Muscle of leg (tissue), 11 donors: ENCODE results near the gene FRMD8. TPM values are rescaled to one million over a fixed set of nuclear protein-coding genes. Genes with fewer than 3 reads are reported as not detected.

Source experiments
- DNase-seq: peaks from one replicate; pipeline ENCODE4 v3.0.0; 2013
- H3K27ac ChIP-seq: one replicate; pipeline ENCODE4 v1.5.1; 2013; ENCODE audit warnings: mild to moderate bottlenecking, low read length, control low read depth
- H3K27me3 ChIP-seq: one replicate; pipeline ENCODE4 v1.6.1; 2013; ENCODE audit warnings: low read length; ENCODE audit not compliant: control insufficient read depth, insufficient read depth
- H3K36me3 ChIP-seq: one replicate; pipeline ENCODE4 v1.6.1; 2013; ENCODE audit warnings: low read length; ENCODE audit not compliant: control insufficient read depth, insufficient read depth
- H3K4me1 ChIP-seq: one replicate; pipeline ENCODE4 v1.6.1; 2013; ENCODE audit warnings: low read length; ENCODE audit not compliant: control insufficient read depth, insufficient read depth
- H3K4me3 ChIP-seq: one replicate; pipeline ENCODE4 v1.5.1; 2013; ENCODE audit warnings: low read length, control low read depth
- H3K9me3 ChIP-seq: replicated peaks from 2 replicates; pipeline ENCODE4 v1.6.1; 2013; ENCODE audit warnings: low read depth, low read length; ENCODE audit not compliant: control insufficient read depth
- WGBS: methylation state at CpG from one replicate; pipeline ENCODE4 v1.1.5; 2013; ENCODE audit warnings: missing lambda C conversion rate; ENCODE audit not compliant: insufficient coverage; 5-methylcytosine and 5-hydroxymethylcytosine counted together
- polyA plus RNA-seq, 8 donors: library from polyadenylated mRNA; unstranded; fragments of 120-200 nt; gene quantifications; one replicate each; pipeline versions ENCODE4 v1.2.1 to v1.2.3, GENCODE V29; 2013; ENCODE audit warnings: inconsistent platforms in 1 of 8, low replicate concordance in 1 of 8; ENCODE audit not compliant: insufficient read length in 8 of 8, insufficient read depth in 1 of 8
- total RNA-seq: library from RNA; stranded (reverse); fragments of 120-200 nt; gene quantifications from one replicate; pipeline ENCODE4 v1.2.4, GENCODE V29; 2013

FRMD8 gene
- total and polyA plus RNA-seq, 9 donors, result 8.2 to 12.4 (median 10.1) TPM

DNA sequence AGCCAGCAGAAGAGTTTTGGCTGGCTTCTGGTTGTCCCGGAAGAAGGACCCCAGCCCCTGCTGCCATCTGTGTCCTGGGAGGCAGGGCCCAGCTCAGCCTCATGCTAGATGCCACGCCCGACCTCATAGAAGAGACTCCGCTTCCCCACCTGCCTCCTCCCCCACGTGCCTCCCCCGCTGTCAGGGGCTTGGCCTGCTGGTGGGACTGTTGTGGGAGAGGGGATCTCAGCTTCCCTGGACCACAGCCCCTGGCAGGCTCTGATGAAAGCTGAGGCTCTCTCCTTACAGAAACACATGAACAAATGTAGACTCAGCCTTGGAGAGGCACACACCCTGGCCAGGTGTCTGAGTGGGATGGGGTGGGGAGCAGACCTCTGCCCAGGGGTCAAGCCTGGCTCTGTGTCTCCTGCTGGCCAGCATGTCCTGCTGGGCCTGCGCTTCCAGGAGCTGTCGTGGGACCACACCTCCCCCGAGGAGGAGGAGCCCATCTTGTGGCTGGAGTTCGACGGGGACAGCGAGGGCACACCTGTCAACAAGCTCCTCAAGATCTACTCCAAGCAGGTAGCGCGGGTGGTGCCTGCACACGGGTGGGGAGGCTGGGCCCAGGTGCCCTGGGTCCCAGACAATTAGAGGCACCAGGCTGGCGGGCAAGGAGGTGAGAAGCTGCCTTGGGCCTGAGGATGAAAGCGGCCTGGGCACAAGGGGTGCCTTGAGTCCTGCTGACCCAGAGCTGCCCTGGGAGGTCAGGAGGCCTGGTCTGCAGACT, 14.1 kb downstream of the FRMD8 start:
- 88% methylated on average over 7 of the region's 17 CpGs for WGBS
- Histone ChIP-seq H3K27me3 (no peaks in the 10 kb centered on the region), H3K4me1 (peaks cover 14% of the 10 kb centered on the region), H3K9me3 (no peaks in the 10 kb centered on the region), H3K27ac (no peak overlapping the region), H3K4me3 (no peak overlapping the region), H3K36me3 (peaks cover 58% of the 10 kb centered on the region)
- DNase-seq, result no peak

DNA sequence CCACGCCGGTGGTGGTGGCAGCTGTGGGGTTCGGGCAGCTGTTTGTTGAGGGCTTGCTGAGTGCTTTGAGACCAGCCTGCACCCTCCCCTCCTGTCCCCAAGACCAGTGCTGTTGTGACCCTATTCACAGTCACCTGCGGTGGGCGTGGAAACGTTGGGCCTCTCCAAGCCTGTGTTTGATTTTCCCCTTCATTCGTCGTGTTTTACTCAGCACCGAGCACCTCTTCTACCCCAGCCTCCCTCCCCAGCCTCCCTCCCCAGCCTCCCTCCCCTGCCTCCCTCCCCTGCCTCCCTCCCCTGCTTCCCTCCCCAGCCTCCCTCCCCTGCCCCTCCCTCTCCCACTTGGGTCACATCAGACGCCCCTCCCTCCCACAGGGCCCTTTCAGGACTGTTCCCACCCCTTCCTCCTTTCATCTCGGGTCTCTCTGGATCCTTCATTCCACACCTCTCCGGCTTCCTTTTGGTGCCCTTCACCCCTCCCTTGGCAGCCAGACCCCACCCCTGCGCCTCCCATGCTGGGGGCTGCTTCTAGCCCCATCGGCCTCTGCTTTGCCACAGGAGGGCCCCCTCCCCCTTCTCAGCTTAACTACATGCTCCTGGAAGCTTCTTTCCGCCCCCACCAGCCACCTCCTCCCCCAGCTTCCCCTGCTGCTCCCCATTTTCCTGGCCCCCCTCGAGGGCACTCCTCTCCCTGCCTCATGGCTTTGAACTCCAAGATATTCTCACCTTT, 14.8 kb downstream of the FRMD8 start:
- Histone ChIP-seq H3K9me3 (no peaks in the 10 kb centered on the region), H3K4me1 (peaks cover 14% of the 10 kb centered on the region), H3K36me3 (peaks cover 57% of the 10 kb centered on the region), H3K27me3 (no peaks in the 10 kb centered on the region), H3K4me3 (no peak overlapping the region), H3K27ac (no peak overlapping the region)
- no peak for DNase-seq
- WGBS, result 62% methylated on average over 14 of the region's 16 CpGs

DNA sequence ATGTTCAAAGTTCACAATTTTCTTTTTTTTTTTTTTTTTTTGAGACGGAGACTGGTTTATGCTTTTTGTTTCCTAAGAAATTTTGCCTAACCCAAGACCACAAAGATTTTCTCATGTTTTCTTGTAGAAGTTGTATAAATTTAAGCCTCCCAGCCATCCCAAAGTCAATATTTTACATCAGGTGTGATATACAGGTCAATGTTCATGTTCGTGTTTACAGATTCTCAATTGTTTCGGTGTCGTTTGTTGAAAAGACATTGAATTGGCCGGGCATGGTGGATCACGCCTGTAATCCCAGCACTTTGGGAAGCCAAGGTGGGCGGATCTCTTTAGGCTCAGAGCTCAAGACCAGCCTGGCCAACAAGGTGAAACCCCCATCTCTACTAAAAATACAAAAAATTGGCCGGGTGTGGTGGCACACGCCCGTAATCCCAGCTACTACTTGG, 15.4 kb downstream of the FRMD8 start:
- 91% methylated on average over 4 of the region's 10 CpGs for WGBS
- no peak overlapping the region for H3K4me3 ChIP-seq
- H3K36me3 ChIP-seq, result peaks cover 55% of the 10 kb centered on the region
- DNase-seq, result no peak
- no peak overlapping the region for H3K27ac ChIP-seq
- peaks cover 14% of the 10 kb centered on the region for H3K4me1 ChIP-seq
- H3K9me3 ChIP-seq, result no peaks in the 10 kb centered on the region
- no peaks in the 10 kb centered on the region for H3K27me3 ChIP-seq

DNA sequence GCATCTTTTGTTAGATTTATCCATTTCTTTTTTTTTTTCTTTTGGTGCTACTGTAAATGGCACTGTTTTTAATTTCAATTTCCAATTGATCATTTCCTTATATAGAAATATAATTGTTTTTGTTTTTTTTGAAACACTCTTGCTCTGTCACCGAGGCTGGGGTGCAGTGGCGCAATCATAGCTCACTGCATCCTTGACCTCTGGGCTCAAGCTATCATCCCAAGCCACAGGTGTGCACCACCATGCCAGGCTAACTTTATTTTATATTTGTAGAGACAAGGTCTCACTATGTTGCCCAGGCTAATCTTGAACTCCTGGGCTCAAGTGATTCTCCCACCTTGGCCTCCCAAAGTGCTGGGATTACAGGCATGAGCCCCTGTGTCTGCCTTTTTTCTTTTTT, 16.4 kb downstream of the FRMD8 start:
- H3K4me1 ChIP-seq, result peaks cover 14% of the 10 kb centered on the region
- no peak overlapping the region for H3K27ac ChIP-seq
- H3K36me3 ChIP-seq, result peaks cover 52% of the 10 kb centered on the region
- H3K4me3 ChIP-seq, result no peak overlapping the region
- H3K27me3 ChIP-seq, result no peaks in the 10 kb centered on the region
- DNase-seq, result no peak
- H3K9me3 ChIP-seq, result no peaks in the 10 kb centered on the region
- no CpG with 5 or more reads among the region's 2 CpGs for WGBS

DNA sequence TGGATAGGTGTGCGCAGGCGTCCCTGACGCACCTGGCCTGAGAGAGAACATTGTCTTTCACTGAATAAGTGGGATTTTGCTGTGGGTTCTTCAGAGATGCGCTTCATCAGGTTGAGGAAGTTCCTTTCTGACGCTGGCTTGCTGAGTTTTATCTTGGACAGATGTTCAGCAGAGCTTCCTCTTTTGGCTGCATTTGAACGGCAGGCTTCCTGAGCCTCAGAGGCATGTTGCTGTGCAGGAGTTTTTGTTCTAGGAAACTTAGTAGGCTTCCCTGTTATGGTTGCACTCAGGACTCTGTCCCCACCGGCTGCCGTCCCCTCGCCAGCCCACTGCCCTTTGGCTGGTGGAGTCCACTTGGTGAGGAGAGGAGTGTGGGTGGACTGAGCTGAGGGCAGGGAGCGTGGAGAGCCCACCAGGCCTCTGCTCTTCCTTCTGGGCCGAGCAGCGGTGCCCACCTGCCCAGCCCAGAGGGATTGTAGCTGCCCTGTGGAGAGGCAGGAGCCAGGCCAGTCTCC, 17.2 kb downstream of the FRMD8 start:
- Histone ChIP-seq H3K36me3 (peaks cover 49% of the 10 kb centered on the region), H3K4me3 (no peak overlapping the region), H3K27me3 (no peaks in the 10 kb centered on the region), H3K9me3 (no peaks in the 10 kb centered on the region), H3K27ac (peak overlapping the region; percentile 67), H3K4me1 (peaks cover 14% of the 10 kb centered on the region)
- DNase-seq, result peak; percentile 79
- WGBS, result 76% methylated on average over 7 of the region's 12 CpGs

DNA sequence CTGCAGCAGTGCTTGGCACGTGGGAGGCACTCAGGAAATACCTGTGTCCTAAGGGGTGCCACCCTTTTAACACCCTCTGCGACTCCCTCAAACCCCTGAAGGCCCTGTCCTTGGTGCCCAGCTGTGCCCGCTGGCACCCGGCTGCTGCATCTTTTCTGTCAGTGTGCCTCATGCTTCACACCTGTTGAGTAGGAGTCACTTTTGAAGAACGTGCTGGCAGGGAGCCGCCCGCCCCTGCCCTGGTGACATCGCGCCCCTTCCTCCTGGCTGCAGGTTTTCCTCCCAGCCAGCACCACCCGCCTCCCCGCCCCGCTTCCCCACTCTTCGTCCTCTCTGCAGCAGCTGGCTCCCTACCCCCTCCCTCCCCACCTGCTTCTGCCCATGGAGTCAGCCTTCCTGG, 17.8 kb downstream of the FRMD8 start:
- no peaks in the 10 kb centered on the region for H3K9me3 ChIP-seq
- 86% methylated on average over 9 of the region's 13 CpGs for WGBS

DNA sequence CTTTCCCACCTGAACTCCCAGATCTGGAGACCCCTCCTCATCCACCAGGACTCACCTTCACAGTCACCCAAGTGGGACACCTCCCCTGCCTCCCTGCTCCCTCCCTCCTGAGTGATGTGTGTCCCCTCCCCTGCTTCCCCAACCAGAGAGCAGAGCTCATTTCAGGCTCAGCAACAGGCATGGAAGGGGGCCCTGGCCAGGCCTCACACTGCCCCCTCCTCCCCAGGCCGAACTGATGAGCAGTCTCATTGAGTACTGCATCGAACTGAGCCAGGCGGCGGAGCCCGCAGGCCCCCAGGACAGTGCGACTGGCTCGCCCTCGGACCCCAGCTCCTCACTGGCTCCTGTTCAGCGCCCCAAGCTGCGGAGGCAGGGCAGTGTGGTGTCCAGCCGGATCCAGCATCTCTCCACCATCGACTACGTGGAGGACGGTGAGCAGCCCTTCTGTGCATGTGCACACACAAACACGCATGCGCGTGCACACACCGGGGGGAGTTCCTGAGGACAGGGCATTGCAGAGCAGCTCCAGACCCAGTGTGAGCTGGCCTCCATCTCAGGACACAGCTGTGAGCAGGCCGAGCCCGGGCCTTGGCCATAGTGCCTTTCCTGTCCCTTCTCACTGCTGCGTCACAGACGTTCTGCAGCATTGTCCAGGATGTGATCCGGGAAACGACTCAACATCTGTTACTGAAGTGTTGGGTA, 18.4 kb downstream of the FRMD8 start:
- 90% methylated on average over 24 of the region's 24 CpGs for WGBS
- Histone ChIP-seq H3K4me1 (peaks cover 14% of the 10 kb centered on the region), H3K9me3 (no peaks in the 10 kb centered on the region), H3K27me3 (no peaks in the 10 kb centered on the region), H3K27ac (no peak overlapping the region), H3K36me3 (peaks cover 53% of the 10 kb centered on the region), H3K4me3 (no peak overlapping the region)
- no peak for DNase-seq

More for the DNA sequence above, 17.8 kb downstream of the FRMD8 start:
- H3K4me3 ChIP-seq, result no peak overlapping the region
- no peak for DNase-seq
- peaks cover 52% of the 10 kb centered on the region for H3K36me3 ChIP-seq
- H3K27me3 ChIP-seq, result no peaks in the 10 kb centered on the region
- peaks cover 14% of the 10 kb centered on the region for H3K4me1 ChIP-seq
- H3K27ac ChIP-seq, result peak overlapping the region; percentile 67

DNA sequence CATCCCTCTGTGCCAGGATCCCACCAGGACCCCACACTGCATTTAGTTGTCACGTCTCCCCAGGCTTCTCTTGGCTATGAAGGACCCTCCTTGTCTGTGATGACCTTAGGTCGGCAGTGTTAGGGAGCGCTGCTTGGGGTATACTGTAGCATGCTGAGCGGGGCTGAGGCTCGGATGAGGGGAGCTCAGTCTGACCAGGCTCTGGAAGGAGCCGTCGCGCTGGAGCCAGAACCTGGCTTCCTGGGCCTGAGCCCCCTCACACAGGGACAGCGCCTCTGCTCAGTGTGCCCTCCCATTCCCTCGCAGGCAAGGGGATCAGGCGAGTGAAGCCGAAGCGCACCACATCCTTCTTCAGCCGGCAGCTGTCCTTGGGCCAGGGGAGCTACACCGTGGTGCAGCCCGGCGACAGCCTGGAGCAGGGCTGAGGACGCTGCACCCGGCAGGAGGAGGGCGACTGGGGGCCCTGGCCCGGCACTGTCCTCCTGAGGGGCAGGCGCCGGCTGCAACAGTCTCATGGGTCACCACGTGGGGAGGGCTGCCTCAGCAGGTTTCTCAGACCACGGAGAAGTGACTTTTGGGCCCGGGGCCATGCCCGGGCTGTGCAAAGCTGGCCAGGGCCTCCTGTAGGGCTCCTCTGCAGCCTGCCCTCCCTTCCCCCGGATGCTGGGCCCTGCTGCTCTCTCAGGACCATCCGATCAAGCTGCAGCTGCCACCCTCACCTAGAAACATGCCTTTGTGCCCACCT, 24.7 kb downstream of the FRMD8 start:
- Histone ChIP-seq H3K36me3 (peaks cover 46% of the 10 kb centered on the region), H3K4me3 (no peak overlapping the region), H3K27ac (no peak overlapping the region), H3K4me1 (peaks cover 11% of the 10 kb centered on the region), H3K27me3 (no peaks in the 10 kb centered on the region), H3K9me3 (no peaks in the 10 kb centered on the region)
- DNase-seq, result no peak
- WGBS, result 88% methylated on average over 29 of the region's 29 CpGs

DNA sequence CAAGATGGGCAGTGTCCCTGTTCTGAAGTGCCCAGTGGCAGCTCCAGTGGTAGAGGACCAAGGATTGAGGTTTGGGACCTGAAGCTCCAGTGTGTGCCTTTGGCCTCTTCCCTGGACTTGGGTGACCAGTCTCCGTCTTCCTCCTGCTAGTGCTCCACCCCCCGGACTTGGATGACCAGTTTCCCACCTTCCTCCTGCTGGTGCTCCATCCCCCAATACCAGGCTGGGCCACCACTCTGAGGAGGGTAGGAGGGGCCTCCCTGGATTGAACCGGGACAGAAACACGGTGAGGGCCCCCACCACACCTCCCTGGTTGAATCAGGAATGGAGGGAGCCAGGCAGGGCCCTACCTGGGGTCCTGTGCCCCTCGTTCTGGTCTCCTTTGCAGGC, 25.2 kb downstream of the FRMD8 start:
- 68% methylated on average over 3 of the region's 5 CpGs for WGBS
- H3K36me3 ChIP-seq, result peaks cover 46% of the 10 kb centered on the region
- no peaks in the 10 kb centered on the region for H3K27me3 ChIP-seq
- H3K27ac ChIP-seq, result no peak overlapping the region
- no peak for DNase-seq
- H3K4me1 ChIP-seq, result peaks cover 17% of the 10 kb centered on the region
- no peaks in the 10 kb centered on the region for H3K9me3 ChIP-seq
- H3K4me3 ChIP-seq, result no peak overlapping the region
